Stimulated activated CD8-positive, alpha-beta memory T cell treated with anti-CD3 and anti-CD28 coated beads, Interleukin-2, amount 100 ng/mL, for 1 hour (primary cell): Measurements from ENCODE around the gene STON1.
"Not testable (repeated sequence)": the region's sequence is repeated elsewhere in the genome, so short reads cannot be mapped to it uniquely, and the experiment has no call there.

ENCODE experiments used
- DNase-seq, 2 donors: peaks; one replicate each; pipeline ENCODE4 v3.0.0-alpha.2; 2020; ENCODE audit warnings: low read depth in 2 of 2

Gene STON1

GRCh38 chr2:48528431-48528830, 1.5 kb upstream of the STON1 start:
- no peak for DNase-seq

GRCh38 chr2:48529194-48529593, 760 bp upstream of the STON1 start:
- no peak for DNase-seq

GRCh38 chr2:48529676-48530032, 300 bp upstream of the STON1 start:
- DNase-seq, result no peak

GRCh38 chr2:48531141-48531648, 1.2 kb downstream of the STON1 start:
- DNase-seq, result no peak

DNA sequence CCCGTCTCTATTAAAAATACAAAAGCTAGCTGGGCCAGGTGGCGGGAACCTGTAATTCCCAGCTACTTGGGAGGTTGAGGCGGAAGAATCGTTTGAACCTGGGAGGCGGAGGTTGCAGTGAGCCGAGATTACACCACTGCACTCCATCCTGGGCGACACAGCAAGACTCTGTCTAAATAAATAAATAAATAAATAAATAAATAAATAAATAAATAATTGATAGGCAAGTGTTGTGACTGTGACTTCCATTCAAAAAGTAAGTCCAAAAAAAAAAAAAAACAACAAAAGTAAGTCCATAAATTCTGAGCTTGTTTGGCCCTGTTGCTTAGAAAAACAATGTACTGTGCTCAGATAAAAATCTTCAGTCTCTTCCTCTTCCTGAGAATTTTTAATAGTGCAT, 2.2 kb downstream of the STON1 start:
- DNase-seq, result no peak

DNA sequence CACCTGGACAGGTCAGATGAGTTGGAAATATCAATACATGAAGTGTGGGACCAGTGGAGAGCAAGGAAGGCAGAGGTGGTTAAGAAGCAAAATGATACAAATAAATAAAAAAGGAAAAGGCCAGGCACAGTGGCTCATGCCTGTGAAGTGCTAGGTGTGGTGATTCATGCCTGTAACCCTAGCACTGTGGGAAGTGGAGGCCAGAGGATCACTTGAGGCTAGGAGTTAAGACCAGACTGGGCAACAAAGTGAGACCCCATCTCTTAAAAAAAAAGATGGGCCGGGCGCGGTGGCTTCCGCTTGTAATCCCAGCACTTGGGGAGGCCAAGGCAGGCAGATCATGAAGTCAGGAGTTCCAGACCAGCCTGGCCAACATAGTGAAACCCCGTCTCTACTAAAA, 2.9 kb downstream of the STON1 start:
- DNase-seq, result no peak

- DNase-seq, result no peak
Measured at GRCh38 chr2:48534781-48535180, 4.8 kb downstream of the STON1 start.

DNA sequence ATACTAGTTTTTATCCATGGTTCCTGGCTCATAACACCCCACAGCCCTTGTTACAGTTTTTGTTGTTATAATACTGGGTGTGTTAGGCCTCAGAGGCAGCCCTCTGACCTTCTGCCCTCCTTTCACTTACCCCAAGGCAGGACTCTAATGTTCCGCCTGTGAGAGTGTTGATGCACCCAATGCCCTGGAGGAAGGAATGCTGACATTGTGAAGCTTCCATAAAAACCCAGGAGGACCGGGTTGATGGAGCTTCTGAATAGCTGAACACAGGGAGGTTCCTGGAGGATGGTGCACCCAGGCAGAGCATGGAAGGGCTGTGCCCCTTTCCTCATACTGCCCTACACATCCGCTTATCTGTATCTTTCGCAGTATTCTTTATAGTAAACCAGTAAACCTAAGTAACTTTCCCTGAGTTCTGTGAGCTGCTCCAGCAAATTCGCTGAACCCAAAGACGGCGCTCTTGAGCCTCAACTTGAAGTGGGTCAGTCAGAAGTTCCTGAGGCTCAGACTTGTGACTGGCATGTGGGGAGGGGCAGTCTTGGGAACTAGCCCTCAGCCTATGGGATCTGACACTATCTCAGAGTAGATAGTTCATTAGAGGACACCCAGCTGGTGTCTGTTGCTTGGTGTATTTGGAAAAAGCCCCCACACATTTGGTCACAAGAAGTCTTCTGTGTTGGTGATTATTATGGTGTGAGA, 10.4 kb downstream of the STON1 start:
- DNase-seq, result no peak

- no peak for DNase-seq
Measured at GRCh38 chr2:48541666-48542389, 11.9 kb downstream of the STON1 start.

GRCh38 chr2:48543895-48544294, 13.9 kb downstream of the STON1 start:
- DNase-seq, result no peak

DNA sequence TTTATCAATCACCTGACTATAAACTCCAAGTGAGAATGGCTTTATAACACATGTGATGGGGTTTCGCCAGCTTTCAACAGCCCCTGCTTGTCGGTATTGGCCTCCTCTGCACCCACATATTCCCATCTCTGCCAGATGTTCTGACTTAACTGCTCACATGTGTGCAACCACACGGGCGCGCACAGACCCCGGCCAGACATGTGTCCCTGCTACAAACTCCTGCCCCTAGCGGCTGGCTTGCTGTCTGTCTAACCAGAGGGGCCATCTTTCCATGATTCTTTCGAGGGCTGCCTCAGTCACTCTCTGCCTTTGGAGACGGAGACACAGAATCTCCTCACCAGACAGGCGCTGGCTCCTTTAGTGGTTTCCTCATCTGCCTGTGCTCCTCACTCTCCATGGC, 15.3 kb downstream of the STON1 start:
- DNase-seq, result no peak

DNA sequence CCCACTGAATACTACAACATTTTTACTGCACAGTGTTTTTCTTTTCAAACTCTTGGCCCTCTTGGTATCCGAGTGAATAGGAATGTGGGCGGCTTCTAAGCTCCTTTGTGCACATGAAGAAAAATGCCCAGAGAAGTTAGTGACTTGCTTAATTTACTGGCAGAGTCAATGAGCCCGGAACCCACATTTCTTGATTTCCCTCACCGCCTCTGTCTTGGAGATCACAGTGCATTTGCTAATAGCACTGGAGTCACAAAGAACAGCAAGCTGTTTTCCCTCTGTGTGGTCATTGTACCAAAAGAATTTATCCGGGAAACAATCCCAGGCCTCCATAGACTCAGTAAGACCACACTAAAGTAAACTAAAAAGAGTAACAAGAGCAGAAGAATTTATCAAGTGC, 18.9 kb downstream of the STON1 start:
- no peak for DNase-seq

- DNase-seq, result no peak
Measured at GRCh38 chr2:48549972-48550371, 20.0 kb downstream of the STON1 start.

DNA sequence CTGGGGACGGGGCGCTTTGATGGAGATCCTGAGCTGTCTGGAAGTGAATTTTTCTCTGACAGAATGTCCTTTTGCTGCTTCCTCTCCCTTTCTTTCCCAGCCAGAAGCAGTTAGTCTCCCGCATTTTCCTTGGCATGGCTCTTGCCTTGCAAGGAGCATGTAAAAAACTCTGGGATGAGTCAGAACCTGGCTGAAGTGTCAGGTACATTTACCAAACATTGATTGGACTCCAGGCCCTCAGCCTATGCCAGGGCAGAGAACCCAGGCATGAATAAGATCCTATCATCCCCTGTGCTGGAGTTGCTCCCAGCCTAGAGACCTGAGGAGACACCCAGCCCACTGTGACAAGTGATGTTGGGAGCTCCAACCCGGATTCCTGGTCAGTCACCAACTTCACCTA, 21.6 kb downstream of the STON1 start:
- DNase-seq, result no peak

DNA sequence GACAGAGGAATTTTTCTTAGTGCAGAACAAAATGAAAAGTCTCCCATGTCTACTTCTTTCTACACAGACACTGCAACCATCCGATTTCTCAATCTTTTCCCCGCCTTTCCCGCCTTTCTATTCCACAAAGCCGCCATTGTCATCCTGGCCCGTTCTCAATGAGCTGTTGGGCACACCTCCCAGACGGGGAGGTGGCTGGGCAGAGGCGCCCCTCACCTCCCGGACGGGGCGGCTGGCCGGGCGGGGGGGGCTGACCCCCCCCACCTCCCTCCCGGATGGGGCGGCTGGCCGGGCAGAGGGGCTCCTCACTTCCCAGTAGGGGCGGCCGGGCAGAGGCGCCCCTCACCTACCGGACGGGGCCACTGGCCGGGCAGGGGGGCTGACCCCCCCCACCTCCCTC, 25.1 kb downstream of the STON1 start:
- DNase-seq, result not testable (repeated sequence)

DNA sequence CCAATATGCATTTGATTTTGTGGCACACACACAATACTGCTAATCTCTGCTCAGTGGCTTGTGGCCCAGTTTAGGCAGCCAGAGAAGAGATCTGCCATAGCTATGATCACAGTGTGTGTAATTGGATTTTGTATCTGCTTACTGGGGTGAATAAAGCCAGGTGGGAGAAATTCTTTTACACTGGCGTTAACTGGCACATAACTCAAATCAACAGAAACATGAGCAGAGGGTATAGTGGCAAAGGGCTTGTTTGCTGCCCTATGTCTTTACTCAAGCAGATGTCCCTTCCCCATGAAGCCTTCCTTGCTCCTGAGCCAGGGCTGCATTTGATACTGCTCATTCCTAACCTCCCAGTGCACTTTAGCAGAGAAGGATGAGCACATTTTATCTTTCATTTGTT, 28.5 kb downstream of the STON1 start:
- no peak for DNase-seq

DNA sequence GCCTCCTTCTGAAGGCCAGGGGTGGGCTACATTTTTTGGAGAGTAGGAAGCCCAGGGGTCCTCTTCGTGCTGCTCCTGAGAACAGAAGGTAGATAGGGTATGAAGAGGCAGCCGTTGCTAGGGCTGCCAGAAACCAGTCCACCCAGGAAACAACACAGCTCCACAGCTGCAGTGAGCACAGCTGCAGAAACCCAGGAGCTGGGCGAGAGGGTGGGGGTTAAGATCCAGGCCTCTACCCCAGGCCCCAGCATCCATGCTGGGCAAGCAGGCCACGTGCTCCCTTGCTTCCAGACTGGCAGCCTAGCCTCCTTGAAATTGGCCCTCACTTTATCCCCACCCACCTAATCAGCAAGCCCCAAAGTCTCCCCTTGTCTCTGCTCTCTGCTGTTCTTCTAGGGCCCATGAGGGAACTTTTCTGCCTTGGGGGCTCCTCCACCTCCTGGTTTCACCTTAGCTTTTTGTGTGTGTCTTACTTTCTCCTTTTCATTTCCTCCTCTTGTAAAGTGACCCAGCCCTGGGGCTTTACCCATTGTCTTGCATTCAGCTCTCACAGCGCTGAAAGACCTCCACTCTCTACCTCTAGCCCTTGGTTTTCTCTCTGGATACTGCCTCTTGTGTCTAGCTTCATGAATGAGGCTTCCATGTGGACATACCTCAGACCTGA, 30.7 kb downstream of the STON1 start:
- no peak for DNase-seq

DNA sequence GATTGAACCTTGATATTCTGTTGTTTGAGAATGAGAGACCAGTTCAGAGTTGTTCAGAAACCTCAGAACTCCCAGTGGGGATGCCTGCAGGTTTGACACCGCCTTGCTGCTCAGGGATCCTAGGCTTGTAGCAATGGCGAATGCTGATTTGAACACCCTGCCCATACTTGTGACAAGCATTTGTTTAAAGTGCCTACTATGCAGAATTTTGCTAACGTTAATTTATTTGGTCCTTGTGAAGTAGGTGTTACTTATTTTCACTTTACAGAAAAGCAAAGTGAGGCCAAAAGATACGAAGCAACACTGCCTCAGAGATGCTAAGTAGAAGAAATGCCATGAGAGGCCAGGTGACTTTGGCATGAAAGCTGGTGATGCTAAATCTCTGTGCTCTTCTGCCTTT, 32.3 kb downstream of the STON1 start:
- DNase-seq, result no peak

DNA sequence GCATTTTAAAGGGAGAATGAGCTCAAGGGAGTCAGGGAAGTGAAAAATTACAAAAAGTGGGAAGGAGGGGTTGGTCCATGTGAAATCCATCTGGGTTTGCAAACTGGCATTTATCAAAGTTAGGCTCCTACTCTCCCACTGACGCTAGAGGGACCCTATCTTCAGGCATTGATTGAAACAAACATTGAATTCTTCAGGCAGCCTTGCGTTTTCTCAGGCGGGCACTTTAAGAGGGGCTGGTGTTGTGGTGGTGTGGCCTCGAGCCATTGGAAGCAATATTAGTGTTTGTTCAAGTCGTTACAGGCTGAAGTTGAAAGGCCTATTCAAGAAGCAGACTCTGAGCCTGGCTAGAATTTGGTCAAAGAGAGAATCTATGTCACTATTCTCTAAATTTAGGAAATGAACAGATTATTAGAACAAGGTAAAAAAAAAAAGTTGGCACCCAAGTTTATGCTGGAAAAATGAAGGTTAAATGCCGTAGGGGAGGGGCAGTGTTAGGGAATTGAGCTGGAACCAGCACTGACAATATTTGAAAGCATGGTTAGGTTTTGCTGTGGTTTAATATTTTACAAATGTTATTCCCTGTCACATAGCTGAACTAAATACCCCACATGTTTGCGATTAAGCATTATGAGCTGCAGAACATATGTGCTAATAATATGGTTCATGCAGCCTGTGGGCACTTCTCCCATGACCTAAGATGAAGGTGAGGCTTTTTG, 36.8 kb downstream of the STON1 start:
- no peak for DNase-seq

GRCh38 chr2:48567671-48568070, 37.7 kb downstream of the STON1 start:
- no peak for DNase-seq

GRCh38 chr2:48568547-48568946, 38.6 kb downstream of the STON1 start:
- no peak for DNase-seq

DNA sequence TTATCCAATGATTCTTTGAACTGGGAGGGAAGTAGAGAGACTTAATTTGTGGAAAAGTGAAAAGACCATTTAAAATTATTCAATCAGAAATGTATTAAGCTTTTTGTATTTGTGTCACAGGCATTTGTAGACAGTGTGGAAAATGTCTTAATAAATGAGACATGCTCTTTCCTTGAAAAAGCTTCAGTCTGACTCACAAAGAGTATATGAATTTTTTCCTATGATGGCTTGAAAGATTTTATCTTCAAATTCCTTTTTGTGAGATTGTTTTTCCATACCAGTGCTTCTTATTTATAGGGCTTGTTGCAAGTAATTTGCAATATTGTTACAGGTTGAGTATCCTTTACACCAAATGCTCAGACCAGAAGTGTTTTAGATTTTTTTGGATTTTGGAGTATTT, 39.5 kb downstream of the STON1 start:
- DNase-seq, result no peak
